ENCODE measurements around the gene CCDC92B.
"Not testable (repeated sequence)": the region's sequence is repeated elsewhere in the genome, so short reads cannot be mapped to it uniquely, and the experiment has no call there.

Gene CCDC92B

DNA sequence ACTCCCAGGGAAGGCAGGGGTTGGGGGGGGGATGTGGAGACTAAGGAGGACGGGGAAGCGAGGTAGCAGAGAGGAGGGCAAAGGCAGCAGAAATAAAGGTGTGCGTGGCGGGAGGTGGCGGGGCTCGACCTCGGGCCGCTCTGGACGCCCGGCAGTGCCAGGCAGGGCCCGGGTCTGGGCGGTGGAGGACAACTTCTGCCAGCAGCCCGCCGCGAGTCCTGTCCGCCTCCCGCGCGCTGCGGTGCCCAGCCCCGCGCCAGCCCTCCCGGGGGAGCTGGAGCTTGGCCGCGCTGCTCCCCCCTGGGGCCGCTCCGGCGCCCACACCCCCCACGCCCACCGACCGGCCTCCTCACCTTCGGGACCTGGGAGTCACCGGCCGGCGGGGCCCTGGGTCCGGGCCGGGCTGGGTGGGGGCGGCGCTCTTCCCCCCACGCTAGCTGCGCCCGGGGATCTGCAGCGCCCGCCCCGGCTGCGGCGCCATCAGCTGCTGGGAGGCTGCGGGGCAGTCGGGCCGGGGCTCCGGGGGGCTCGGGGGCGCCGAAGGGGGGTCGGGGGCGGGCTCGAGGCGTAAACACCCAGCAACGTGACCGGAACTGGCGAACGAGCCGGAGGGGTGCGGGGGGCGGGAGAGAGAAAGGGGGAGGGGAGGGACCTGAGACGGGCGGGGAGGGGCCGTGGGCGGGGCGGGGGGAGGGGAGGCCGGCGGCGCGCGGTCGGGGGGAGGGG is at the start of gene CCDC92B:
CCDC92B (minus strand) TSS at position 595 of the 726 bp plus-strand sequence. CDS start 14,507 bp downstream, outside the sequence.
- peak; percentile 63 for DNase-seq

DNA sequence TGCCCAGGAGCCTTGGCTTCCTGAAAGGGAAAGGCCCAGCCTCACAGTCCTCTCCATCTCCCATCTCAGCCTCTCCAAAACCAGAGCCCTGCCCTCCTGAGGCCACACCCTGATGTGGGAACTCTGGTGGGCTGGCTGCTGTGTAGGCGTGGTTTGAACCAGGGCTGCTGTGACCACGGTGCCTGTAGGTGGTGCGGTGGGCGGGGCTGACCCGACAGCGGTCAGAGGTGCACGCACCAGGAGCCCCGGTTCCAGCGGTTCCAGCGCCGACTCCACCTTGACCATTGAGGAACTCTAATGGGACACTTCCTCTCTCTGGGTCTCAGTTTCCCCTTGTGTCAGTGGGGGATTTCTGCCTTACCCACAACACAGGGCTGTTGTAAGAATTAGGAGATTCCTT is 49.2 kb upstream of the CCDC92B start:
- no peak for DNase-seq

DNA sequence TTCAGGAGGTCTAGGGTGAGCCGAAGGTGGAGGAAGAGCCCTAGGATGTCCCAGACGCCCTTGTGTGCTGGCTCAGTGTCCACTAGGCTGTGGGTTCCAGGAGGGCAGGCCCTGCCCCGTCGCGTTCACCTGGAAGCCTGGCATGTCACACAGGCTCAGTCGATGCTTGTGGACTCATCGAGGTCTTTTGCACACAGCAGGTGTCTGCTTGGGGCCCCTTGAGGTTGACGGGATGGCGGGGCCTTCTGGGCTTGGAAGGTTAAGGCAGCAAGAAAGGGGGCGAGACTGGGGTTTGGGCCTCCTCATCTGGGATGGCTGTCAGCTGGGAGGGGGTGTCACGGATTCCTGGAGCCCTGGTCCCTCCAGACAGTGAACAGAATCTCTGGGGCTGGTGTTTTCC is 48.7 kb upstream of the CCDC92B start:
- no peak for DNase-seq

DNA sequence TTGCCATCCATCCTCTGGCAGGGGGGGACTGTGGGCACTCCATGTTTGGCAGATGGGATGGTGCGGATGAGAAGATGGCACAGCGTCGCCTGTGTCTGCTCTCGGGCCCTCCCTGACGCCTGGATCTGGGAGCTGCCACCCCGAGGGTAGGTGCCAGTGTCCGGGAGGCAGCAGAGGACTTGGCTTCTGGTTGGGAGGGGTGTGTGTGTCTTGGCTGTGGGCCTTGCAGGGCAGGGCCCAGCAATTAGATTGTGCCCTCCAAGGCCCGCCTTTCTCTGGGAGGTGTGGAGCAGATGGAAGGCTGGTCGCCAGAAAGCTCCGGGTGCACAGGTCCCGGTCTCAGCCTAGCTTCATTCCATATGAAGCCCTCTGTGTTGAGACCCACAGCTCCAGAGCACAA is 48.2 kb upstream of the CCDC92B start:
- DNase-seq = no peak

DNA sequence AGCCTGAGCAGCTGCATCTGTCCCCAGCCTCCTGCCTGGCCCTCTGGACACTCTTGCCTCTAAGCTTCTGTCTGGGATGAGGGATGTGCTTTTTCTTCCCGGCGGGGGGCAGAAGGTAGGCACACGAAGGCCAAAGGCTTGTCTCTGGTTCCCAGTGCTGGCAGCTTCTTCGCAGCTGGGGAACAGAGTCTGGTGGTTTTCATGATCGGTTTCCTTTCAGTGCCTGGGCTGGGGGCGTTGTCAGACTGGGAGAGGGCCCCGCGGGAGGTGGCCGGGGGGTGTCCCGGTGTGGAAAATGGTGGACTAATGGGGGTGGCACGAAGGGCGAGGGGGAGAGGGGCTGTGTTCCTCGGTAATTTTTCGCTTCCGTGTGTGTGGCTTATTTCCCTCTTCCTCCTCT is 47.8 kb upstream of the CCDC92B start:
- DNase-seq = no peak

DNA sequence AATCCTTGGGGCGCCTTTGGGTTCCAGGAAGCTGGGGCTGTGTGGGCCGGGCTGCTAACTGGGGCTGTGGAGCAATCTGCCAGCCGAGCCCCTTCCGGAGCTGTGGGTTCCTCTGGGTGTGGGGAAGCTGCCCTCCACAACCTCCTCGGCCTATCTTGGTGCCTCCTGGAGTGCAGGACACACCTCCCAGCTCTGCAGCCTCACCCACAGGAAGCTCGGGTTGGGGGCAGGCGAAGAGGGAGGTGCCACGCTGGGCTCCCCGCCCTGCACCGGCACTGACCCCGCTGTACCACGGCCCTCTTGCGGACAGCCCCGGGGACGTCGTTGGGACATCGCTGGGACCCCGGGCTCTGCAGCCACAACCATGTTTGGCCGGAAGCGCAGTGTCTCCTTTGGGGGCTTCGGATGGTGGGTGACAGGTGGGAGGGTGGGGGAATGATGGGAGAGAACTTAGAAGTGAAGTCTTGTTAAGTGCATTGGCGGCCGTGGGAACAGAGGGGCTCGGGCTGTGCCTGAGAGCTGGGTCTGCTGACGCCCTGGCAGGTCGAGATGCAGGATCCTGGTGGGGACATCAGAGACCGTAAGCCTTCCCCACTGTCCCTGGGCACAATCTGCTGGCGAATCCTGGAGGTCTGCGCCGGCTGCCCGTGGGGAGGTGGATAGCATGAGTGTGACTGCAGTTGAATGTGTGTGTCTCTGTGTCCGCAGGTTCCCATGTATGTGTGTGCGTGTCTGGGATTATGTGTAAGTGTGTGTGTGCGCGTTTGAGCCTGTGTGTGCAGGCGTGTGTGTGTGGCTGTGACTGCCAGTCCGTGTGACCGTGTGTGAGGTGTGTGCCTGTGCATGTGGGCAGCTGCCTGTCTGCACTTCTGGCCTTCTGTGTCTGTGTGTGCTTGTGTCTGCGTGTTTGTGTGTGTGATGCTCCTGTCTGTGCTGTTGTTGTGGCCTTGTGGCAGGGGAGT is 47.0 kb upstream of the CCDC92B start, which contains the start of gene RAP1GAP2:
RAP1GAP2 (plus strand) TSS at position 275 of the 962 bp plus-strand sequence; CDS start at position 365, 90 bp downstream.
- no peak for DNase-seq

DNA sequence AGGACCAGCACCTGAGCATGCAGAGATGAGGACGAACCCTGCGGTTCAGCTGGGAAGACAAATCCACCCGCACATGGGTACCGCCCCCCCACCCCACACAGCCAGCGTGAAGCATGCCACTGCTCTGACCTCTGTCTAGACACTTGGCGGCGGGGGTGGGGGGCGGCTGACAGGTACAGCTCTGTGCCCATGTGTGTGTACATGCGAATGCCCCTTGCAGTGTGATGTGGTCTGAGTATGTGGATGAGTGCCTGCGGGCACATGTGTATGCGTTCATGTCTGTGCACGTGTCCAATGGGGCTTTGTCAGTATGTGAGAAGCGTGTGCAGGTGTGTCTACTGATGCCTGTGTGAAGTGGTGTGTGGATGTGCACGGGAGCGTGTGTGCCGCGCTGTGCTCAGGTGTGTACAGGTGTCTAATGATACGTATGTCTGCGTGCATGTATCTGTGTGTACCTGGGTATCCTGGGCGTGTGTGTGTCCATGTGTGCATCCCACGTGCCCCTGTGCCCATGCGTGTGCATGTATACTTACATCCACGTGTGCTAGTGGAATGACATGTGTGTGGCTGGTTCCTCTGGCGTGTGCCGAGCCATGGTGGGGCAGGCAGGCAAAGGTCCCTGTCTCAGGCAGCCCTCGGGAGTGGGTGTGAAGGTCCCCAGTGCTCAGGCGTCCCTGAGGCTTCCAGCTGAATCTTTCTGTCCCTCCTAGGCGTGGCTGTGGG is 46.1 kb upstream of the CCDC92B start:
- DNase-seq = no peak

DNA sequence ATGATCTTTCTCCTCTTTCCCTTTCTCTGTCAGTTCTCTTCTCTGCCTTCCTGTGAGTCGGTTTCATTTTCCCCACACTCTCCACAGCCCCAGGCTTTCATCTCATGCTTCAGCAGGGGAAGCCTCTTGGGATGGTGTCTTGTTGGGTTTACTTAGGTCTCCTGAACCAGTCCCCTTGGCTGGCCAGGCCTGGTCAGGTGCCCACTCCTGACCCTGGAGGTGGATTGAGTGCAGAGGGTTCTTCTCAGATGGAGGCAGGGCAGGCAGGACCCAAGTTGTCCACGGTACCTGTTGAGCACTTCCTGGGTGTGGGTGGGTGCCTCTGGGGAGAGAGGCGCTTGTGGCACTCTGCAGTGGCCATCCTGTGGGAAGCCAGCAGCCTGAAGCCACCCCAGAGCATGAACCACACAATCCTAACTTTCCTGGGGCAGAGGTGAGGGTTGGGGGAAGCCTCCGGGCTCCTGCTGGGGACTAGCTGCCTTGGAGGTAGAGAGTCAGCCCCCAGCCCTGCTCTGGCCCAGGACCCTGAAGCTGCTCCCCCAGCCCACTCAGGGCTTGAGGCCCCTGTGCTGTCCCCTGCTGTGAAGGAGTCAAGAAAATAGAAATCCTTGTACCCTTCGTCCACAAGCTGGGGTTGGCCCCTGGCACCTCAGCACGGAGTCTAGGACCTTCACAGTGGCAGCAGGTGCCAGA is 44.8 kb upstream of the CCDC92B start:
- no peak for DNase-seq

DNA sequence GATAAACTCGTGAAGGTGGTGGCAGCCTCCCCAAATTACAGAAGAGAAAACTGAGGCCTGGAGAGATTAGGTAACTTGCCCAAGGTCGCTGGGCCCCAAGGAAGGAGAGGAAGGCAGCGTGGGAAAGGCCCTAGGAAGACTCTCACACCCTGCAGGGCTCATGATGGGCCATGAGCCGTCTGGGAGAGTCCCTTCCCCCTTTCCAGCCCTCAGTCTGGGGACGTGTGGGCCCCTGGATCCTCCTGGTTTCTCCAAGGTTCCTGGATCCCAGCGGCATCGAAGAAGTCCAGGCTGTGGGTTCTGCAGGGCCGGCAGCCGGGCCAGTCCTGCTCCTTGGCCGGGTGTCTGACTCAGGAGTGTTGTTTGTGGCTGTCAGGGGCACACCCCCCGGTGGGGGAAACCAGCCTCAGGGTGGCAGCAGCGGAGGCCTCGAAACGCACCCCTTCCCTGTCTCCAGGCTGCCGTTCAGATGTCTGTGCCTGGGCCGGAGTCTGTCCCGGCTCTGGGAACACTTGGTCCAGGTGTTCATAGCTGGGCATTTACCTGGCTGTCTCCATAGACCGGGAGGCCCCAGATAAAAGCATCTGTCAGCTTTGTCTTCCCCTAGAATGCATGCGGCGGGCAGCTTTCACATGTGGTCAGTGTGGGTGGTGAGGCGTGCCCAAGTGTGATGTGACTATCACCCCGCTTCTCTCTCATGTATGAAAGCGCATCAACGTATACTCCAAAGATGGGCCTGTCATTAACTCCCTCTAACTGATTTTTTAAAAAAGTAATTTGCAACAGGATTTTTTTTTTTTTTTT is 43.1 kb upstream of the CCDC92B start:
- DNase-seq = no peak

DNA sequence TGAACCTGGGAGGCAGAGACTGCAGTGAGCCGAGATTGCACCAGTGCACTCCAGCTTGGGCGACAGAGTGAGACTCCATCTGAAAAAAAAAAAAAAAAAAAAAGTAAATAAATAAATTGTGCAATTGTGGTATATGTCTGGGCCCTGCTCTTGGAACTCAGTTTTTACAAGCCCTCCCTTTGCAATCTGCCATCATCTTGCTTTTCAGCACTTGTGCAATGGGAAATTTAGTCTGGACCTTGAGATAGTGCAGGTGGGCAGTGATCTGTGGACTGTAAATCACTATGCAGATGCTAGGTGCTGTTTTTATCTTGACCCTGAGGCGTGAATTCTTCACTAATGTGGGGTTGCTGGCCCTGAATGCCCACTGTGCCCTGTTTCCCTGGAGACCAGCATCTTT is 40.2 kb upstream of the CCDC92B start:
- no peak for DNase-seq

DNA sequence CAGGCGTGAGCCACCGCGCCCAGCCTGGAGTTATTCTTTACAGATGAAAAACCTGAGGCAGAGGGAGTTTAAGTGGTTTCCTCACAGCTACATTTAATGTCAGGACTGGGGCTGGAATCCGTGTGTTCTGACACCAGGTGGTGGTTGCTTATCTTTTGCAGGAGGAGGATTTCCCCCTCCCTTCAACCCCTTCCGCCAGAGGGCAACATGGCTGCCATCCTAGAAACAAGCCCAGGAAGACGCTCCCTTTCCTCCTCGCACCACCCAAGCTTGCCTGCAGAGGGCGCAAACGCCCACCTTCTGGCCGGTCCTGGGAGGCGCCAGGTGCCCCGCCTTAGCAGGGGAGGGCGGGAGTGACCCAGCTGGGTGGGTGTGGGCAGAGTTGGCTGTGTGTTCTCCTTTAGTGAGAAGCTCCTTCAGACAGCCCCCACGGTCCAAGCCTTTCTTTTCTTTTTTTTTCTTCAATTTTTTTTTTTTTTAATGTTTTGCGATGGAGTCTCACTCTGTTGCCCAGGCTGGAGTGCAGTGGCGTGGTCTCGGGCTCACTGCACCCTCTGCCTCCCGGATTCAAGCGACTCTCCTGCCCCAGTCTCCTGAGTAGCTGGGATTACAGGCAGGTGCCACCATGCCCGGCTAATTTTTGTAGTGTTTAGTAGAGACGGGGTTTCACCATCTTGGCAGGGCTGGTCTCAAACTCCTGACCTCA is 36.9 kb upstream of the CCDC92B start:
- peak; percentile 90 for DNase-seq

DNA sequence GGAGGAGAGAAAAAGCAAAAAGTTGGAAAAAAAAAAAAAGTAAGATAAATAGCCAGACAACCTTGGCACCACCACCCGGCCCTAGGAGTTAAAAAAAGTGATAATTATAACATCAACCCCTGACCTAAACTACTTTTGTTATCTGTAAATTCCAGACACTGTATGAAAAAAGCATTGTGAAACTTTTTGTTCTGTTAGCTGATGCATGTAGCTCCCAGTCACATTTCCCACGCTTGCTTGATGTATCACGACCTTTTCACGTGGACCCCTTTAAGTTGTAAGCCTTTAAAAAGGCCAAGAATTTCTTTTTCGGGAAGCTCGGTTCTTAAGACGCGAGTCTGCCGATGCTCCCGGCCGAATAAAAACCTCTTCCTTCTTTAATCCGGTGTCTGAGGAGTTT is 35.9 kb upstream of the CCDC92B start:
- not testable (repeated sequence) for DNase-seq

DNA sequence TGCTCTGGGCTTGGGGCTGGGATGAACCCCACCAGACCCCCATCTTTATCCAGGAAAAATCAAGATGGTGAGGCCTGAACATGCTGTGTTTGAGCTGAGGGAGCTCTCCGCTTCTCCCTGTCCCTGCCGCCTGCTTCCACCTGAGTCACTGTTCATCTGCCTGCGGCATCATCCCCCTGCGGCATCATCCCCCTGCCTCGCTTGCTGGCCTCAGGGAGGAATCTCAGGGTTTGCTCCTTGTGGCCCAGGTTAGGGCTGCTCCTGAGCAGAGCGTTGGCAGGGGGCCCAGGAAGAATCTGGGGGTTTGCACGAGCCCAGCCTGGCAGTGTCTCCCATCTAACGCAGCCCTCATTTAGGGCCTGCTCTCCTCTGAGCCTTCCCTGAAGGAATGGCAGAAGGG is 35.4 kb upstream of the CCDC92B start:
- DNase-seq = no peak

DNA sequence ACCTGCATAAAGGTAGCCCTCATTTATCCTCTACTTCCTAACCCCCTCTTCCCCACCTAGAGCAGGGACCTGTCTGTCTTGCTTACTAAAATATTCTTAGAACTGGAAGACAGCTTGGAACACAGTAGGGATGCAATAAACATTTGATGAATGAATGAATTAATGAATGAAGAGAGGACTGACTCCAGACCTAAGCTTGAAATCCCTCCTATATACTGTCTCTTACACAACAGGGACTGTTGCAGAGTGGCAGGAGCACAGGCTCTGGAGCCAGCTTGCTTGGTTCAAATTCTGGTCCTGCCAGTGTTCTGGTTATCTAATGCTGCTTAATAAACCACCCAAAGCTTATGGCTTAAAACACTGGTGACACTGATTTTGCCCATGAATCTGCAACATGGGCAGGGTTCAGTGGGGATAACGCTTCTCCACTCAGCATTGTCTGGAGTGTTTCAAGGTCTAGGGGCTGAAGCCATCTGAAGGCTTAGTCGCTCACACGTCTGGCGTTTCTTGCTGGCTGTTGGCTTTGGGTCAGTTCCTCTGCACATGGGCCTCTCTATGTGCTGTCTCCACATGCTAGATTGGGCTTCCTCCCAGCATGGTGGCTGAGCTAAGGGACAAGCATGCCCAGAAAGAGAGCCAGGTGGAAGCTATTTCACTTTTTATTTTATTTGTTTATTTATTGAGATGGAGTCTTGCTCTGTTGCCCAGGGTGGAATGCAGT is 34.0 kb upstream of the CCDC92B start:
- no peak for DNase-seq

DNA sequence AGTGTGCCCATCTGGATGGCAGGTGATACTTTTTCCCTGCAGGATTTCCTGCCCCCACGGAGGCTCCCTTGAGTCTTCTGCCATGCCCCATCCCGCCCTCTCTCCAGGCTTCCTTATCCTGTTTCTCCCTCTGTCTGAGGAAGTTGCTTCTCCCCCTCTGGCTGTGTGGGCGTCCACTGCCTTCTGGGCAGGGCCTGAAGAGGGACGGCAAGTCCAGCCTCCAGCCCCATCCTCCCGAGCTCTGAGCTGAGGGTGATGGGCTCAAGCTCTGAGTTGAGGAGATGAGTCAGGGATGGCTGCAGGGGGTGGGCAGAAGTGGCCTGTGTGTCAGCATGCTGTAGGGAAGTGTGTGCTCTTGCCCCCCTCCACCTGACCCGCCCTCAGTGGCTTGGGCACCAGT is 32.6 kb upstream of the CCDC92B start:
- DNase-seq = no peak

DNA sequence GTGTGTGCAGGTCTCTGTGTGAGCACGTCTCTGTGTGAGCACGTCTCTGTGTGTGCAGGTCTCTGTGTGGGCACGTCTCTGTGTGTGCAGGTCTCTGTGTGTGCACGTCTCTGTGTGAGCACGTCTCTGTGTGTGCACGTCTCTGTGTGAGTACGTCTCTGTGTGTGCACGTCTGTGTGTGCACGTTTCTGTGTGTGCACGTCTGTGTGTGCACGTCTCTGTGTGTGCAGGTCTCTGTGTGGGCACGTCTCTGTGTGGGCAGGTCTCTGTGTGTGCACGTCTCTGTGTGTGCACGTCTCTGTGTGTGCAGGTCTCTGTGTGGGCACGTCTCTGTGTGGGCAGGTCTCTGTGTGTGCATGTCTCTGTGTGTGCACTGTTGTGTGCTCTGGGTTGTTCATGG is 32.1 kb upstream of the CCDC92B start:
- DNase-seq = not testable (repeated sequence)

DNA sequence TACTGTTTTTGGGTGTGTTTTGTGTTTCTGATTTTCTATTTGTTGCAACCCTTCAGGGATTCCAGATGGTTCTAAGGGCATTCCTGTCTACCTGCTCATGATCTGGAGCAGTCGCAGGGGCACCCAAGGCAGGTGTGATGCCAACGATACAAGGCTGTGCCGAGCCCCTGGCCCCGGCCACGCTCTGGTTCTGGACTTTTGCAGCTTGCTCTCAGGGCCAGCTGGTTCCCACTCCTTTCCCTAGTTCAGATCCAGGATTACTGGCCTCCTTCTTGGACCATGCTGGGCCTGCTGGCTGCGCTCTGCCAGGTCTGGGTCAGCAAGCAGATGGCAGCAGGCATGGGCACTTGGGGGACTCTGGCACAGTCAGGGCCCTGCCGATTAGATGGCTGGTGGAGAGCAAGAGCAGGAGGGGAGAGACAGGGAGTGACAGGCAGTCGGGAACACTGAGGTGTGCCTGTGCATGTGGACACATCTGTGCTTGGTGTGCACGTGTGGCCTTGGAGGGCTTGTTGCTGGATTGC is 31.5 kb upstream of the CCDC92B start:
- DNase-seq = no peak

DNA sequence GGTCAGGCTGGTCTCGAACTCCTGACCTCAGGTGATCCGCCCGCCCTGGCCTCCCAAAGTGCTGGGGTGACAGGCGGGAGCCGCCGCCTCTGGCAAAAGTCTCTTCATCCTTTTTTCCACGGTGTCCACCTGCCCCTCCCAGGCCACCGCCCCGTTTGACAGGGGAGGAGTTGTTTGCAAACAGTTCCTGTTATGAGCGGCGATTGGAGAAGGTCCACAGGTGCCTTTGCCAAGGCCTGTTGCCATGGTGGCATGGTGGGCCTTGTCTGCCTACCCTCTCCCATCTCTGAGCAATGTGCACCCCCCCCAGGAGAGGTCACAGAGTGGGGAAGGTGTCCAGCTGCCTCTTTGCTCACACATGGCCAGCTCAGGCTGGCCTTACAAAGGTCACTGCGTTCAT is 30.8 kb upstream of the CCDC92B start:
- no peak for DNase-seq

DNA sequence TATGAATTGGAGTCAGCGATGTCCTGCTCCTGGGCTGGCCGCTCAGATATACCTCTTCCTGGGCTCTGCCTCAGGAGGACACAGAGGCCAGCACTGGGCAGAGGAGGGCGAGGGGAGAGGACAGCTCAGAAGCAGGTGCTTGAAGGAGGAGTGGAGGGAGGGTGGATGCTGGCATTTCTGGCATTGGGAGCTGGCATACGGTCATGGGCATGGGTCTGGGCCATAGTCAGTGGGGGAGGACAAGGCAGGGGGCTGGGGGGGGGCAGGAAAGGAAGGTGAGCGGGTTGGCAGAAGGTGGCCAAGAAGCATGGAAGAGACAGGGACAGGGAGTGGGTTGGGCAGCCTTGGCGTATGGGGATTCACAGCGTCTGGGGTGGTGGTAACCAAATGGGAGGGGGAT is 30.1 kb upstream of the CCDC92B start:
- no peak for DNase-seq

DNA sequence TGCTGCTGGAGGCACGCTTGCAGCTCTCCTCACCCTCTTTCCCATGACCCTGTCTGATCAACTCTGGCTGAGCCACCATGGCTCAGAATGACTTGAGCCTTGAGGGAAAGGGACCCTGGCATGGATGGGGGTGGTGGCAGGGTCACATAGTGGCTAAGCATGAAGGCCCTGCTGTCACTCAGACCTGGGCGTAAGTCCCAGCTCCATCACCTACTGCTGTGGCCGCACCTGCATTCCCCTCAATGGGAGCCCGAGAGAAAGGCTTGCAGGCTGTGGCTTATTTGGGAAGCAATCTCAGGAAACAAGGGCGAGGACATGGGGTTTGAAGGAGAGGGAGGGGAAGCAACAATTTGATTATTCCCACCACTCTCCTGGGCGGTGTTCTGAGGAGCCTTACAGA is 29.0 kb upstream of the CCDC92B start:
- no peak for DNase-seq

All from DMS53 (cell line).